Activated CD4-positive, alpha-beta T cell treated with anti-CD3 and anti-CD28 coated beads, Interleukin-2, amount 50 U/mL, for 1 hour (primary cell): ENCODE measurements around the gene ARSB.

Experiments used
- DNase-seq: peaks from one replicate; pipeline ENCODE4 v3.0.0-alpha.2; 2020

The ARSB gene

GRCh38 chr5:78829811-78830527 is 155.1 kb downstream of the ARSB start:
- no peak for DNase-seq

GRCh38 chr5:78827725-78828124 is 157.4 kb downstream of the ARSB start:
- DNase-seq, result no peak

- DNase-seq, result no peak
Observed at GRCh38 chr5:78824831-78825281, 160.3 kb downstream of the ARSB start.

GRCh38 chr5:78823196-78823595 is 161.9 kb downstream of the ARSB start:
- no peak for DNase-seq

GRCh38 chr5:78821536-78822021 is 163.5 kb downstream of the ARSB start:
- no peak for DNase-seq

GRCh38 chr5:78819707-78820106 is 165.4 kb downstream of the ARSB start:
- DNase-seq, result no peak

- no peak for DNase-seq
Observed at GRCh38 chr5:78819166-78819565, 165.9 kb downstream of the ARSB start.

- DNase-seq, result no peak
Observed at GRCh38 chr5:78816143-78816765, 168.9 kb downstream of the ARSB start.

GRCh38 chr5:78813906-78814530 is 171.1 kb downstream of the ARSB start:
- DNase-seq, result no peak

GRCh38 chr5:78813286-78813685 is 171.8 kb downstream of the ARSB start:
- DNase-seq, result no peak

- no peak for DNase-seq
Observed at GRCh38 chr5:78811866-78812265, 173.2 kb downstream of the ARSB start.

- DNase-seq, result no peak
Observed at GRCh38 chr5:78811121-78811817, 173.8 kb downstream of the ARSB start.

GRCh38 chr5:78810098-78810920 is 174.8 kb downstream of the ARSB start:
- DNase-seq, result no peak

- no peak for DNase-seq
Observed at GRCh38 chr5:78809444-78809843, 175.7 kb downstream of the ARSB start.

GRCh38 chr5:78808818-78809217 is 176.3 kb downstream of the ARSB start:
- no peak for DNase-seq

- DNase-seq, result no peak
Observed at GRCh38 chr5:78808380-78808779, 176.7 kb downstream of the ARSB start.

GRCh38 chr5:78806544-78806943 is 178.6 kb downstream of the ARSB start:
- no peak for DNase-seq

- DNase-seq, result no peak
Observed at GRCh38 chr5:78805474-78806124, 179.5 kb downstream of the ARSB start.

- DNase-seq, result no peak
Observed at GRCh38 chr5:78804995-78805394, 180.1 kb downstream of the ARSB start.

- DNase-seq, result no peak
Observed at GRCh38 chr5:78803941-78804340, 181.2 kb downstream of the ARSB start.

GRCh38 chr5:78803353-78803752 is 181.8 kb downstream of the ARSB start:
- DNase-seq, result no peak

- no peak for DNase-seq
Observed at GRCh38 chr5:78801413-78801812, 183.7 kb downstream of the ARSB start.
